COLO829 (cell line): Measurements from ENCODE around the gene GSC.
"Not testable (repeated sequence)": the region's sequence is repeated elsewhere in the genome, so short reads cannot be mapped to it uniquely, and the experiment has no call there.

Experiments
- DNase-seq: peaks from one replicate; pipeline ENCODE4 v3.0.0; 2012; ENCODE audit warnings: low spot score

GSC gene

GRCh38 chr14:94771906-94772490 is 2.1 kb upstream of the GSC start:
- DNase-seq: no peak

GRCh38 chr14:94771158-94771905 is 1.4 kb upstream of the GSC start:
- DNase-seq: no peak

GRCh38 chr14:94770815-94771157 is 873 bp upstream of the GSC start:
- no peak for DNase-seq

GRCh38 chr14:94770251-94770749 is 387 bp upstream of the GSC start:
- DNase-seq: no peak

GRCh38 chr14:94768521-94769390 is 1.2 kb downstream of the GSC start:
- no peak for DNase-seq

GRCh38 chr14:94768141-94768520 is 1.8 kb downstream of the GSC start:
- no peak for DNase-seq

GRCh38 chr14:94767321-94767878 is 2.5 kb downstream of the GSC start:
- no peak for DNase-seq

- no peak for DNase-seq
Observed at GRCh38 chr14:94764573-94764972, 5.3 kb downstream of the GSC start.

GRCh38 chr14:94762431-94762830 is 7.5 kb downstream of the GSC start:
- no peak for DNase-seq

GRCh38 chr14:94761997-94762377 is 7.9 kb downstream of the GSC start:
- DNase-seq: no peak

- no peak for DNase-seq
Observed at GRCh38 chr14:94761348-94761996, 8.4 kb downstream of the GSC start.

- no peak for DNase-seq
Observed at GRCh38 chr14:94756310-94756882, 13.5 kb downstream of the GSC start.

- DNase-seq: no peak
Observed at GRCh38 chr14:94754391-94754942, 15.4 kb downstream of the GSC start.

- no peak for DNase-seq
Observed at GRCh38 chr14:94752591-94753436, 17.1 kb downstream of the GSC start.

- no peak for DNase-seq
Observed at GRCh38 chr14:94751956-94752355, 18.0 kb downstream of the GSC start.

GRCh38 chr14:94751321-94751720 is 18.6 kb downstream of the GSC start:
- no peak for DNase-seq

GRCh38 chr14:94750371-94750770 is 19.5 kb downstream of the GSC start:
- DNase-seq: no peak

- peak; percentile 40 for DNase-seq
Observed at GRCh38 chr14:94748667-94749347, 21.1 kb downstream of the GSC start.

- no peak for DNase-seq
Observed at GRCh38 chr14:94747739-94748138, 22.2 kb downstream of the GSC start.

GRCh38 chr14:94747153-94747552 is 22.8 kb downstream of the GSC start:
- DNase-seq: not testable (repeated sequence)
